Urothelium cell line (cell line): ENCODE measurements around the gene MBOAT1.
A peak's percentile ranks its signal among the peaks of the same experiment; 100 is the strongest.
"Not testable (repeated sequence)": the region's sequence is repeated elsewhere in the genome, so short reads cannot be mapped to it uniquely, and the experiment has no call there.

Experiments used
- DNase-seq: peaks from one replicate; pipeline ENCODE4 v3.0.0; 2011; ENCODE audit warnings: low spot score, mixed read lengths
- FAIRE-seq: peaks from 2 replicates; lab custom pipeline; 2011; peaks lifted over from hg19 to GRCh38; lab: Jason Lieb, UNC

MBOAT1 gene, protein sequence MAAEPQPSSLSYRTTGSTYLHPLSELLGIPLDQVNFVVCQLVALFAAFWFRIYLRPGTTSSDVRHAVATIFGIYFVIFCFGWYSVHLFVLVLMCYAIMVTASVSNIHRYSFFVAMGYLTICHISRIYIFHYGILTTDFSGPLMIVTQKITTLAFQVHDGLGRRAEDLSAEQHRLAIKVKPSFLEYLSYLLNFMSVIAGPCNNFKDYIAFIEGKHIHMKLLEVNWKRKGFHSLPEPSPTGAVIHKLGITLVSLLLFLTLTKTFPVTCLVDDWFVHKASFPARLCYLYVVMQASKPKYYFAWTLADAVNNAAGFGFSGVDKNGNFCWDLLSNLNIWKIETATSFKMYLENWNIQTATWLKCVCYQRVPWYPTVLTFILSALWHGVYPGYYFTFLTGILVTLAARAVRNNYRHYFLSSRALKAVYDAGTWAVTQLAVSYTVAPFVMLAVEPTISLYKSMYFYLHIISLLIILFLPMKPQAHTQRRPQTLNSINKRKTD

DNA sequence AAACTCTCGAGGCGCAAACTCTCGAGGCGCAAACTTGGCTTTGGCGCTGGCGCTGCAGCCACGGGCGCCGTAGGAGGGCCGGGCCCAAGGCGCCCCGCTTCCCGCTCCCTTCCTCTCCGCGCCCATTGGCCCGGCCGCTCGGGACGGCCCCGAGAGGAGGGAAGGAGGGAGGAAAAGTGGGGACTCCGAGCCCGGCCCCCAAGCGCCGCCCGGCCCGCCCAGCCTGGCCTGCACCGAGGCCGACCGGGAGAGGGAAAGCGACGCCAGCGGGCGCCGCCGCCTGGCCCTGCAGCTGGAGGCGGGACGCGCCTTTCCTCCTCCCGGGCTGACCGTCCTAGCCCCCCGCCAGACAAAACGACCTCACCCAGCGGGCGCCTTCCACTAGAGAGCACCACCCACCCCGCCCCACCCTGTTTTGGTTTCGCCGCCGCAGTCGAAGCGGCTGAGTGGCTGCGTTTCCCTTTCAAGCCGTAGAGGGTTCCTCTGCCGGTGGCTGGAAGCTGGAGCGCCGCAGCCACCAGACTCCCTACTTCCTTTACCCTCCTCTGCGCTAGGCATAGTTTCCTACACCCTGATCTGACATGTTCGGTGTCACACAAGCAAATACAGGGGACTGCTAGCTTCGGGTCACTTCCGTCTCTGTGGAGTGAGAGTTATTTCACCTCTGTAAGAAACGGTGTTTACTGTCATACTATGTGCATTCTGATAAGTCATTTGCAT, at the start of gene MBOAT1:
Gene MBOAT1, minus strand, starts transcription at position 78 of the 720 bp plus-strand sequence. CDS start 235 bp downstream, outside the sequence.
- FAIRE-seq (no peak), DNase-seq (peak; percentile 90)

GRCh38 chr6:20261685-20262084, 49.4 kb upstream of the MBOAT1 start:
- FAIRE-seq = no peak
- no peak for DNase-seq

GRCh38 chr6:20260360-20260759, 48.1 kb upstream of the MBOAT1 start:
- FAIRE-seq (no peak), DNase-seq (no peak)

DNA sequence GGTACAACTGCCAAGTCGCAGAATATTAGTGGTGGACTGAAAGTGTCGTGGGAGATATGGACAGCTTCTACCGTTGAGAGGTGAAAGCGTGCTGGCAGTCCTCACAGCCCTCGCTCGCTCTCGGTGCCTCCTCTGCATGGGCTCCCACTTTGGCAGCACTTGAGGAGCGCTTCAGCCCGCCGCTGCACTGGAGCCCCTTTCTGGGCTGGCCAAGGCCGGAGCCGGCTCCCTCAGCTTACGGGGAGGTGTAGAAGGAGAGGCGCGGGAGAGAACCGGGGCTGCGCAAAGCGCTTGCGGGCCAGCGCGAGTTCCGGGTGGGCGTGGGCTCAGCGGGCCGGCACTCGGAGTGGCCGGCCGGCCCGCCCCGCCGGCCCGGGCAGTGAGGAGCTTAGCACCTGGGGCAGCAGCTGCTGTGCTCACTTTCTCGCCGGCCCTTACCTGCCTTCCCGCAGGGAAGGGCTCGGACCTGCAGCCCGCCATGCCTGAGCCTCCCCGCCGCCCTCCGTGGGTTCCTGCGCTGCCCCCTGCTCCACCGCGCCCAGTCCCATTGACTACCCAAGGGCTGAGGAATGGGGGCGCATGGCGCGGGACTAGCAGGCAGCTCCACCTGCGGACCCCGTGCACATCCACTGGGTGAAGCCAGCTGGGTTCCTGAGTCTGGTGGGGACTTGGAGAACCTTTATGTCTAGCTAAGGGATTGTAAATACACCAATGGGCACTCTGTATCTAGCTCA, 47.2 kb upstream of the MBOAT1 start:
- no peak for FAIRE-seq
- no peak for DNase-seq

DNA sequence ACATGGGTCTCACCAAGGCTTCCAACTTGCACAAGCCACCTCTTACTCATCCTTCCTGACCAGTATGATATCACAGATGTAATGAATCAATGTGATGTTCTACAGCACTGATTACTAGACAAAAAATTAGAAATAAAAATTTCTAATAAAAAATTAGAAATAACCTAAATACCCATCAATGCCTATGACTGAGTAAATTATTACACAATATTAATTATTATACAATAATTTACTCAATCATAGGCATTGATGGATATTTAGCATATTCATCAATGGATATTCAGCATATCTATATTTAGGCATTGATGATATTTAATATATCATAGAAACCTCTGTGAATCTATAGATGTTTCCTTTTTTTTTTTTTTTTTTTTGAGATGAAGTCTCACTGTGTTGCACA, 43.2 kb upstream of the MBOAT1 start:
- DNase-seq (no peak), FAIRE-seq (no peak)

GRCh38 chr6:20254295-20254694, 42.0 kb upstream of the MBOAT1 start:
- DNase-seq (no peak), FAIRE-seq (no peak)

GRCh38 chr6:20253021-20253420, 40.8 kb upstream of the MBOAT1 start:
- no peak for FAIRE-seq
- DNase-seq = no peak

GRCh38 chr6:20252311-20252710, 40.0 kb upstream of the MBOAT1 start:
- FAIRE-seq (no peak), DNase-seq (no peak)

DNA sequence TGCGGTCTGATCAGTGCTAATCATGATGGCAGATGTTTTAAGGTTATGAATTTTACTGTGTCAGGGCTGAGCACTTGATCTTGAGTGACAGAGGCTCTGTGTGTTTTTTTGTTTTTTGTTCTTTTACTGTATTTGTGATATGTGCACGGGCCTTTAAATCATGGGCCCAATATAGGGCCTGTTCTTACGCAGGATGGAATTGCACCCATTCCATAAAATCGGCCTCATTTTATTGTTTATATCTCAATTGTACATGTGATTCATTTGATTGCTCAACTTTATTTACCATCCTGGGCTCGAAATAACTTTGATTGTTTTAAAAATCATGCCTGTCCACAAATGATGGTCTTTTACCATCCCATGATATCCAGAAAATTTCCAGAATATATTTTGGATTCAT, 39.3 kb upstream of the MBOAT1 start:
- FAIRE-seq = no peak
- DNase-seq = no peak

DNA sequence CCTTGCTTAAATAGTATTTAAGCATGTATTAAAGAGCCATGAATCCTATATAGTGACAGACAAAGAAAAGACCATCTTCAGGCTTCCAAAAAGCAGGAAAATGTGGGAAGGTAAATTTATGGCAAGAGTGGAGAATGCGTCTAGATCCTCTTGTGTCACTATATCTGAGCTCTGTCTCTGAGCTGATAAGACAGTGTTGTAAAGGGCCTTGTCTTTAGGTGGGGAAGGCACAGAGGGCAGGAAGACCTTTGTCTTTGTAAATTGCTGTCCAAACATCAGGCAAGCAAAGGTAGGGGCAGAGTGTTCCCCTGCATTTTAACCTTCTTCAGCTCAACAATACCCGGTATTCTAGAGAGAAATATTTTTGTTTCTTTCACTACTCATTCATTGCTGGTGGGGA, 33.9 kb upstream of the MBOAT1 start:
- no peak for FAIRE-seq

DNA sequence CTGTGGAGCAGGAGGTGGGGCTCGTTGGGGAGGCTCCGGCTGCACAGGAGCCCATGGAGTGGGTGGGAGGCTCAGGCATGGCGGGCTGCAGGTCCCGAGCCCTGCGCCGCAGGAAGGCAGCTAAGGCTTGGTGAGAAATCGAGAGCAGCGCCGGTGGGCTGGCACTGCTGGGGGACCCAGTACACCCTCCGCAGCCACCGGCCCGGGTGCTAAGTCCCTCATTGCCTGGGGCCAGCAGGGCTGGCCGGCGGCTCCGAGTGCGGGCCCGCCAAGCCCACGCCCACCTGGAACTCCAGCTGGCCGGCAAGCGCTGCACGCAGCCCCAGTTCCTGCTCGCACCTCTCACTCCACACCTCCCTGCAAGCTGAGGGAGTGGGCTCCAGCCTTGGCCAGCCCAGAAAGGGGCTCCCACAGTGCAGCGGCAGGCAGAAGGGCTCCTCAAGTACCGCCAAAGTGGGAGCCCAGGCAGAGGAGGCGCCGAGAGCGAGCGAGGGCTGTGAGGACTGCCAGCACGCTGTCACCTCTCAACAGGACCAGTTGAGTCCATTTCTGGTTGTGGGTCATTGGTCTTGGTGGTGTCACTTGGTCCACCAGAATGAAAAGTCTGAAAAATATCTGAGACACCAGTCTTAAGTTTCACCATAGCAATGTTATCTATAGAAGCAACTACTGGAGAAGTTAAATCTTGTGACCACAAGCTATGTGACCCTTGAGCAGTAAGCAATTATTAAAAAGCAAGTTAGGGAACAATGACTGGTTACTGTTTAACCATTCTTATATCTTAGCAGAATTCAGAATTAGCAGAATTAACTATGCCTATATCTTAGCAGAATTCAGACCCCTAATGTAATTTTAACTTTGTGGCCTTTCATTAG, 32.8 kb upstream of the MBOAT1 start:
- not testable (repeated sequence) for FAIRE-seq, DNase-seq

More for the DNA sequence above, 33.9 kb upstream of the MBOAT1 start:
- no peak for DNase-seq

DNA sequence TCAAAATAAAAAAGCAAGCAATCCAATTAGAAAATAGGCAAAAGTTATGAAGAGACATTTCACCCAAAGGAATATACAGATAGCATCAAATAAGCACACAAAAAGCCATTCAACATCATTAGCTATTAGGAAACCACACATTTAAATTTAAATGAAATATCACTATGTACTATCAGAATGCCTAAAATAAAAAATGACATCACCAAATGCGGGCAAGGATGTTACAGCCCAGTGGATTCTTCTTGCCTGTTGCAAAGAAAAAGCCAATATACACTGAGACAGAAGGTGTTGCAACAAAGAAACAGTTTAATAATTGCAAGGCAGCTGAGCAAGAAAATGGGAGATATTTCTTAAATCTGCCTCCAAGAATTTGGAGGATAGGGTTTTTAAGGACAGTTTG, 31.0 kb upstream of the MBOAT1 start:
- FAIRE-seq = no peak

DNA sequence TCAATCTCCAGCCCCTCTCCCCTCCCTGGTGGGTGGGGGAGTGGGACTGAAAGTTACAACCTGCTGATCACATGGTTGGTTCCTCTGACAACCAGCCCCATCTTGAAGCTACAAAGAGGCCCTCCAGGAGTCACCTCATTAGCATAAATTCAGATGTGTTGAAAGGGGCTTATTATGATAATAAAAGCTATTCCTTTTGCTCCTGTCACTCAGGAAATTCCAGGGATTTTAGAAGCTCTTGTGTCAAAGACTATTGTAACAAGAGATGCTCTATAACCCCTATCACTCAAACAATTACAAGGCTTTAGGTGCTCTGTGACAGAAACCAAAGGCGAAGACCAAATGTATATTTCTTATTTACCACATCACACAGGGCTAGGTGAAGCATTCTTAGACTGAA, 30.1 kb upstream of the MBOAT1 start:
- FAIRE-seq (no peak), DNase-seq (no peak)

More for the DNA sequence above, 31.0 kb upstream of the MBOAT1 start:
- no peak for DNase-seq

DNA sequence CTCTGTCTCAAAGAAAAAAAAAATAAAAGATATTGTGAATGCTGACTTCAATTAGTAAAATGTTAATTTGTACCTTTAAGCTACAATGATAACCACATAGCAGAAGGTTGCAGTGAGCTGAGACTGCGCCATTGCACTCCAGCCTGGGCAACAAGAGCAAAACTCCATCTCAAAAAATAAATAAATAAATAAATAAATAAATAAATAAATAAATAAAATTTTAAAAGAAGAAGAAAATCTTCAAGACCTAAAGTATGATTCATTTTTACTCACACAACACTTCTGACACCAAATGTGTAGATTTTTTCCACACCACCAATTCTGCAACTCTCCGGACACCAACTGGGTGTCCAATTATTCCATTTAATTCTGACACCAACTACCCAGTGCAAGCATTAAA, 28.8 kb upstream of the MBOAT1 start:
- FAIRE-seq (no peak), DNase-seq (no peak)

- DNase-seq (no peak), FAIRE-seq (no peak)
These were observed 26.7 kb upstream of the MBOAT1 start for GRCh38 chr6:20238688-20239587.

DNA sequence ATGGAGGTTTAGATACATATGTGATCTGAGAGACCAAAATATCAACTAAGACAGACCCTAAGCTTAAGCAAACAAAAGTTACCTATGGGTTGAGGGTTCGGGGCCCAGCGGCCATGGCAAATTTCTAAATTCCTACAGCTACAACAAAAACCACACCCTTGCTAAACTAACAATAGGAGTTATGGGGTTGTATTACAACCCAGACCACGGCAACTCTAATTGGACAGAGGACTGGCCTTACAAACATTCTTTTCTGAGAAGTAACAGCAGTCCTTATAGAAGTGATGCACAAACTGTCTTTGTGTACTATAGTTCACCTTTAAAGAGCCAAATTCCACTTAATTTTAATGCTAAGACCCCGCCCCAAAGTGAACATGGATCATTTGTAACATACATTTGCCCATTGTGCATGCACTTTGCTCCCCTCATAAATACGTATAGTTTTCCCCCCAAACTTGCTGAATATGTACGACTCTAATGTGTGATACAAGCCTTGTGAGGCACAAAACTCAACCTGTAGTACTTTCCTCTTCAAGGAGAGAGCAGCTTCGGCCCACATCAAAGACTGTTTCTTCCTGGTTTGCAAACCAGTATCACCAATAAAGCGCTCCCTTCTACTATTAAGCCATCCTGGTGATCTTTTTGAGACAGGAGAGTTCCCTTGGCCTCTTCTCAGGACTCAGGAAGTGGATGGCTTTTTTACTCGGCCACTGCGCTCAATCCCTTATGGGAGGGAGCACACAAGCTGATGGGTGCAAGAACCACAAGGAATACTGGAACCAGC, 25.6 kb upstream of the MBOAT1 start:
- no peak for FAIRE-seq
- no peak for DNase-seq

DNA sequence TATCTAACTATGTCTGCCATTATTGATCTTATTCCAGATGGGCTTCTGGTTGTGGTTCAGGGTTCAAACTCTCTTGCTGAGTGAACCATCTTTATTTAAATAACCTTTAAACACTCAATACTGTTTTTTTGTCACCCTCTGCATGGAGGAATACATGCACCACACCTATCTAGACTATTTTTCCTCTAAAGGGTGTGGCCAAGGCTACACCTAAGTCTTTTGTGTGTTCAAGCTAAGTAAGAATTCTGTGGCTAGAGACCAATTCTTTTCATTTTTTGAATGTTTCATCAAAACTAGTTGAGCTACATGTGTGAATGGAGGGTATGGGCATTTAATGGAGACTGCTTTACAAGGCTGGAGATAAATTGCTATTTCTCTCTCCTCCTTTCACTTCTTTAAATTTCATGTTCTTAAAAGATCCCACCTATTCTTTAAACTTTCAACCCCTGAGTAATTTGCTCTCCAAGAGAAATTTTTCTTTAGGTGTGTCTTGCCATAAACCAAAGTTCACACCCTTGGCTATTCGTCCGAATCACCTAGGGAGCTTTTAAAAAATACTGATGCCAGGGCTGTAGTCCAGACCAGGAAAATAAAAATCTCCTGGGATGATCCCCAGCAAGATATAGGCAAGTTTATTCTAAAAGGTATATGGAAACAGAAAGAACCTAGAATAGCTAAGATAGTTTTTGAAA, 24.8 kb upstream of the MBOAT1 start:
- DNase-seq = no peak
- FAIRE-seq = no peak

GRCh38 chr6:20236344-20236743, 24.1 kb upstream of the MBOAT1 start:
- no peak for FAIRE-seq
- DNase-seq = no peak
